ENCODE measurements around the gene CTTNBP2.

DNA sequence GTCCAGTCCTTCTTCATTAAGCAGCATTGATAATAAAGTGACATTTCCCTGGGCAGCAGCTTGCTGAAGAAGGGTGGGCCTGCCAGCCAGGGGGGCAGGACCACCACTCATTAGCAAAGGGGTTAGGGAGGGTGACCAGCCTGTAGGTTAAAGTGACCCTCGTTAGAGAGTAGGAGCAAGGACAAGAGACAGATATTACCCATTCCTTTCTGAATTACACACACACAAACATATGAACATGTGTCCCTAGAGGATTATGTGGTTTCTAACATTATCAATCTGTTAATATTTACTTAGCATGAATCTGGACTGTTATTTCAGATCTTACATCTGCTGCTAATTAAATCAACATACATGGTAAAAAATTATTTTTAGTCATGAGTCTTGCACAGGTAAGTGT is 88.9 kb downstream of the CTTNBP2 start:
- TF ChIP-seq CTCF (IDR thresholded peaks at IDR 0.05) (no peak), POLR2A (IDR thresholded peaks at IDR 0.05) (no peak)
